GM12801 (cell line): Measurements from ENCODE around the gene PPP2R2D.

Source experiments
- TF ChIP-seq, protein P1 (sequence below): IDR thresholded peaks from one replicate; pipeline ENCODE4 v1.5.1; 2011; ENCODE audit warnings: control low read depth; ENCODE audit not compliant: insufficient read length; ENCODE audit errors: extremely low read depth

PPP2R2D gene

DNA sequence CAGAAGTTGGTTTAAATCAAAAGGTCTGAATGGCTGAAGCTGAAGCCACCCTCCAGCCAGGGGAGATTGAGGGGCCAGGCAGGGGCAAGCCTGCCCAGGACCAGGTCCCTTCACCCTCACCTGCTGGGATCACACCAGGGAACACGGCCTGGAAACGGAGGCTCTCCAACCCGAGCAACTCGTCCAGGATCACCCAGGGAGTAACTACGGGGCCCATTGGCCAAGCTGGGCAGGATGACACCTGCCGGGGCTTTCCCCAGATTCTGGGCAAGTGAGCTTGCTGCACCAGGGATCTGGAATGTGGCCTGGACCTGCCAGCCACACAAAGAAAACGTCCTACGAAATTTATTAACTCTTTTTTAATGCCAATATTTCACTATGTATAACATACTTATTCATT lies 30.4 kb upstream of the PPP2R2D start:
- TF ChIP-seq, protein P1, sequence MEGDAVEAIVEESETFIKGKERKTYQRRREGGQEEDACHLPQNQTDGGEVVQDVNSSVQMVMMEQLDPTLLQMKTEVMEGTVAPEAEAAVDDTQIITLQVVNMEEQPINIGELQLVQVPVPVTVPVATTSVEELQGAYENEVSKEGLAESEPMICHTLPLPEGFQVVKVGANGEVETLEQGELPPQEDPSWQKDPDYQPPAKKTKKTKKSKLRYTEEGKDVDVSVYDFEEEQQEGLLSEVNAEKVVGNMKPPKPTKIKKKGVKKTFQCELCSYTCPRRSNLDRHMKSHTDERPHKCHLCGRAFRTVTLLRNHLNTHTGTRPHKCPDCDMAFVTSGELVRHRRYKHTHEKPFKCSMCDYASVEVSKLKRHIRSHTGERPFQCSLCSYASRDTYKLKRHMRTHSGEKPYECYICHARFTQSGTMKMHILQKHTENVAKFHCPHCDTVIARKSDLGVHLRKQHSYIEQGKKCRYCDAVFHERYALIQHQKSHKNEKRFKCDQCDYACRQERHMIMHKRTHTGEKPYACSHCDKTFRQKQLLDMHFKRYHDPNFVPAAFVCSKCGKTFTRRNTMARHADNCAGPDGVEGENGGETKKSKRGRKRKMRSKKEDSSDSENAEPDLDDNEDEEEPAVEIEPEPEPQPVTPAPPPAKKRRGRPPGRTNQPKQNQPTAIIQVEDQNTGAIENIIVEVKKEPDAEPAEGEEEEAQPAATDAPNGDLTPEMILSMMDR: no peak

DNA sequence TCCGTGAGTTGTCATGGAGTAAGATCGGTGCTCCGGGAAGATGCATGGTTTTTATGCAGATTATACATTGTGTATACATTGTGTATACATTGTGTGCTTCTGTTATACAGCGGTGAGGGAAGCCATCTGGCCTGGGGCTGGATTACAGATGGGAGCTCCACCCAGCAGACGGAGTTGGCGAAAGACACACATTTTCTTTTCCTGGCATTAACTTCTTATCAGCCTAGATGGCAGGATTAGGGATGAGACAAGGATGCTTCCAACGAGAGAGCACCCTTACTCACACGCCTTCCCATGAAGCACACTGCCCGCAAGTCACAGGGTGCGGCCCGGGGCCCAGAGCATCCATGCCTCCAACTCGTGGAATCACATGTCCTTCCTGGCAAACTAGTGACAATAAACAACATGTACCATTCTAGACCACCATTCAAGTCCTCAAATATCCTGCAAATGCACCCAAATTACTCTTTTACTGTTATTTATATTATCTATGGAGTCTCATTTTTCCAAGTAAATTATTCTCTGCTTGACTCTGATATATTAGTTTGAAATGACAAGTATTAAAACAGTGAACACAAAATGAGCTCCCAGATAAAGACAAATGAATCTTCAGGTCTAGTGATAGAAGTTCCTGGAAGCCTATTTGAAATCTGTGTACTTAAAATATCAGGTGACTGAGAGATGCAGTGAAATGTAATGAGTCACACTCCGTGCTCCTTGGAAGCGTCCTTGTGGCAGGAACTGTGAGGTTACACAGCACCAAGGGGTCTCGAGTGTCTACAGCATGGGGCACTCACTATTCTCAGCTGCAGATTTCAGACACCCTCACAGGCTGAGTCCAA lies 29.8 kb upstream of the PPP2R2D start:
- TF ChIP-seq, protein P1: no peak

DNA sequence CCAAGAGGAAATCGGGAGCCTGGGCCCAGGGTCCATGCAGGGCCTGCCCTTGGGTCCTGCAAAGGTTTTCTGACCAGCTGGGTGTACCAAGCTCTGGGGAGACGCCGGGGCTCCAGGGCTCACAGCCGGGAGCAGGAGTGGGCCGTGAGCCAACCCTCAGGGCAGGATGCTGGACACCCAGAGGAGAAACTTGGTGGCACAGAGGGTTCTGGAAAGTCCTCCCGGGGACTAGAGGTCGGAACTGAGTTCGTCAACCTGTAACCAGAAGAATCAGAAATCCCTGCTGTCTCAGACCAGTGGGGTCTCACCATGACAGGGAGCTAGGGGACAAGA lies 29.2 kb upstream of the PPP2R2D start:
- TF ChIP-seq, protein P1: no peak

DNA sequence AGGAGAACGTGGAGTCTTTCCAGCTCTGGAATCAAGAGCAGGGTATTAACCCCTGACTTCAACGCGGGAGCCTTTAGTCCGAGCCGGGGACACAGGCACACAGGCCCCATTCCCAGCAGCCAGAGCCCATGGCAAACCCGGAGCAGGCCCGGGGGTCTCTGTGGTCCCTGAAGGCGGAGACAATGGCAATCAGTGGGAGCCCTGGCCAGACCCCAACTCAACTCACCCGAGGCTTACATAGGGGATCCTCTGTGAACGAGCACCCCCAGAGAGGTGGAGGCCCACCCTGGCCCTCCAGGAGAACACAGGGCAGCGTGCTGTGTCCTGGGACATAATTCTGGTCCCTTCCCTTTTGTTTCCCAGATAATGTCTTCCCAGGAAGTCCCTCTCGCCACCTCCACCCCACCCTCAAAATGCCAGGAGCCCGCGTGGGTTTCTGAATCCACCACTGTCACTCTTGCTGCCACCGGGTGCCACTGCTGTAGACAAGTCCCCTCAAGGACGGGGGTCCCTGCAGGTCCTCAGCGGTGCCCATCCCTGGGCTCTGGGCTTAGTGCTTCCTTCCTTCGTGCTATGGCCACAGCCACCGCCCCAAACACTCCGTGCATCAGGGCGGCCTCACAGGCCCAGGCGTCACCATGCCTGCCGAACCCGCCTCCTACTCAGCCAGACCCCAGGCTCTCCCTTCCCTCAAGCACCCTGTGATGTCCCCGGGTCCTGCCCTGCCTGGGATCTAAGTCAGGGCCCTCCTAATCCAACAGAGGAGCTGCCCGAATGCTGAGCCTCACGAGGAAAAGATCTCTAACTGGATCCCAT lies 28.6 kb upstream of the PPP2R2D start:
- TF ChIP-seq, protein P1: no peak

DNA sequence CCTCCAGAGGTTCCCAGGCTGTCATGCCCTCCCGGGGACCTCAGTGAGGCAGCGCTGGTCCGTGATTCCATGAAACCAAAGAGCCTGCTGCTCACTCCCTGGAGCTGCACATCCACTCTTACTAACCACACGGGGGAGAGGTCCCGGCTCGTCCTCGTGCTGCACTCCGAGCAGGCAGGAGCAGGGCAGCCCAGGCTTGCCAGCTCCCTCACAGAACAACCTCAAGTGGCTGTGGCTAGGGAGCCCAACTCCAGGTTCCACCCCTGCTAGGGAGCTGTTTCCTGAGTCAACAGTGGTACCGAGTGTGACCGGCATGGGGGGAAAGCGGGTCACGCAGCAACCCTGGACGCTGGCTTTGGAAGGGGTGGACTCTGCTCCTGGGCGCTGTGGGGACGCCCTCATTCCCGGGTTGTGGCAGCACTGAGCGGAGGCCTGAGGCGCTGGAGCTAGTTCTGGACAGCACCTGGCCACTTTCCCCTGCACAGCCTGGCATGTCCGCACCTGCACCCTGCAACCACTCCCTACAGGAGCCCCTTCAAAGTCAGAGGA lies 27.9 kb upstream of the PPP2R2D start:
- TF ChIP-seq, protein P1: no peak

DNA sequence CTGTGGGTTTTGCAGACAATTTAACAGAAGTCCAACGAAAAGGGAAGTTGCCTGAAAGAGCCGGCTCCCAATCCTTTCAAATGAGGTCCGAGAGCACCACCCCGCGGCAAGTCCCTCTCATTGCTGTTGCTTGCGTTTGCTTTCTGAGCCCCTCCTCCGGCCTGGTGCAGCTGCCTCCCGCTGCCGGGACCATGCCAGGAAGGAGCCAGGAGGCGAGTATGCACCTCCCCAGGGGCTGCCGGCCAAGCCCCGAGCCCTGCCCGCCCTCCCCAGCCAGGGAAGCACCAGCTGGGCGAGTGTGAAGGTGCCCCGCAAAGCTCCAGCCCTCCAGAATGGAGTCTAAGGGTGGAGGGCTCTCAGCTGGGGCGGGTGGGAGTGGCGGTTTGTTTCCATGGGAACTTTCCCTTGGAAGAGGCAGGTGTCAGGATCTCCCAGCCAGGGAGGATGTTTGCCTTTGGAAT lies 25.8 kb upstream of the PPP2R2D start:
- TF ChIP-seq, protein P1: no peak

DNA sequence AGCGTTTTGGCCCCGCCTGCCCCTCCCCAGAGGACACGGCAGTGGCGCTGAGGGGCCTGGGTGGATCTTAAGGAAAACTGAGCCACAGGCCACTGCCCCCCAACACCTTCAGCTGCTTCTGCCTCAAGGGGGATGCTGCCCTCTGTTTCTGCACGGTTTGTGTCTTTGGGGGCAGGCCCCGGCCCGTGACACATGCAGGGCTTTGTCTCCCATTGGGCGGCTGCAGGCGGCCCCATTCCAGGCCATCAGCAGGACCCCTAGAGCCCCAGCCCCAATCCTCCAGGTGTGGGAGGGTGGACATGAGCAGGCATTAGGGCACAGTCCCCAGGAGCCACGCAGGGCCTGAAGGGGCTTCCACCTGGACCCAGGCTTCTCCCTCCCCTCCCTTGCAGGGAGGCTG lies 25.3 kb upstream of the PPP2R2D start:
- TF ChIP-seq, protein P1: no peak
